Measurements from ENCODE around the gene CD300LB. TPM values are rescaled to one million over a fixed set of nuclear protein-coding genes. Genes with fewer than 3 reads are reported as not detected.

The CD300LB gene
- total RNA-seq, 1 experiment from 2014 or later: not detected

DNA sequence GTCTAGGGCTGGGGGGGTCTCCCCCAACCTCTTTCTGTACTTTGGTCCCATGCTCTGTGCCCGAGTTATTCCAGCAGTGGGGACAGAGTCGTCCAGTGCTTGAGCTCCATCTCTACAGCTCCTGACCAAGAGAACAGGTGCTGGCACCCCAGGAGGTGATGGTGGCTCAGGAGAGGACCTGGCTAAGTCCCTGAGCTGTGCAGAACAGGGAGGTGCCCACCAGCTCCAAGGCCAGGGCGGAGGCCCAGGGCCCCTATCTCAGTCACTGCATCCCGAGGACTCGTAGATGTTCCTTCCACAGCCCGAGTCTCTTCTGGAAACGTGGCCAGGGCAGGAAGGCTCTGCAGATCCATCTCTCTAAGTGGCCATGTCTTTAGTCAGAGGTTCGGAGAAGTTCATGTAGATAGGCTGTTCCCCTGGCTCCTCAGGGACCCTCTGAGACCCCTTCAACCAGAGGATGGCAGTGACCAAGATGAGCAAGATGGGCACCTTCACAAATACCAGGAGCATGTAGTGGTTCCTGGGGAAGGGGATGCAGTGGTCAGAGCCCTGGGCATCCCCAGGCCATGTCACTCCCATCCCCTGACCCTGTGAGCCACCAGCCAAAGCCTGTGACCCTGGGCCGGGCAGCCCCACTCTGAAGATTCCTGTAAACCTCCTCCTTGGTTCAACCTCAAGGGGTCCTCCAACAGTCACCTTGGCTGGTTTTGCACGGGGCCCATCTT, 8.7 kb downstream of the CD300LB start:
- H3K27ac Mint-ChIP-seq: no peak overlapping the region
- no CpG with 5 or more reads among the region's 10 CpGs for WGBS (ENCODE audit: extremely low coverage, insufficient read length, low lambda C conversion rate)

More for the DNA sequence above, 8.7 kb downstream of the CD300LB start:
- no peaks in the 10 kb centered on the region for H4K20me1 ChIP-seq (ENCODE audit: control insufficient read depth, insufficient read depth, insufficient read length)
- no peak overlapping the region for H3K27ac ChIP-seq (ENCODE audit: insufficient read length, low read depth, low read length)
- H4K5ac ChIP-seq (ENCODE audit: insufficient read length, low read depth, low read length): no peak overlapping the region
- H3K4me1 ChIP-seq (ENCODE audit: insufficient read depth, low read length): no peaks in the 10 kb centered on the region
- no peak overlapping the region for H3K23ac ChIP-seq (ENCODE audit: insufficient read length, low read depth, low read length)
- H3K23me2 ChIP-seq (ENCODE audit: insufficient read length, low read depth, low read length, poor library complexity, severe bottlenecking): no peaks in the 10 kb centered on the region
- no peak overlapping the region for H3K9ac ChIP-seq (ENCODE audit: extremely low read depth, insufficient read length, low read length)
- no peak overlapping the region for H3T11ph ChIP-seq (ENCODE audit: low read length)
- Mint-ChIP-seq H3K4me1 (no peaks in the 10 kb centered on the region), H3K9me3 (peaks cover 17 to 20% of the 10 kb centered on the region in 2 experiments; a peak in 4 of 5 replicates), H3K27me3 (ENCODE audit: low read depth) (peaks cover 62% of the 10 kb centered on the region), H3K36me3 (ENCODE audit: insufficient read depth in 1 of 3, low read depth in 3 of 3) (no peaks in the 10 kb centered on the region; a peak in 1 of 7 replicates), H3K4me3 (no peak overlapping the region)
- no peaks in the 10 kb centered on the region for H3K79me2 ChIP-seq (ENCODE audit: insufficient read depth, low read length)
- H2BK120ac ChIP-seq (ENCODE audit: low read depth, low read length, poor library complexity, severe bottlenecking): no peak overlapping the region
- H3K27me3 ChIP-seq (ENCODE audit: insufficient read depth, low read length): no peaks in the 10 kb centered on the region
- H2BK15ac ChIP-seq (ENCODE audit: low read depth, low read length): no peak overlapping the region
- H3K4me2 ChIP-seq (ENCODE audit: insufficient read depth, insufficient read length, low read length): no peak overlapping the region
- no peak overlapping the region for H2AFZ ChIP-seq (ENCODE audit: low read length)
- no peak overlapping the region for H2BK20ac ChIP-seq (ENCODE audit: low read depth, low read length, poor library complexity, severe bottlenecking)
- no peak overlapping the region for H3K14ac ChIP-seq (ENCODE audit: insufficient read depth, low read length)
- no peak overlapping the region for H4K8ac ChIP-seq (replicated peaks; ENCODE audit: insufficient read length, low read depth, low read length)
- H4K91ac ChIP-seq (ENCODE audit: insufficient read length, low read depth, low read length): no peak overlapping the region
- H2BK12ac ChIP-seq (ENCODE audit: insufficient read length, low read depth, low read length): no peak overlapping the region
- no peak for DNase-seq
- H2AK5ac ChIP-seq (ENCODE audit: insufficient read length, low read length): no peak overlapping the region
- no peaks in the 10 kb centered on the region for H3K9me3 ChIP-seq (ENCODE audit: control insufficient read depth, low read depth, low read length)
- no peaks in the 10 kb centered on the region for H3K79me1 ChIP-seq (ENCODE audit: insufficient read depth, low read depth, low read length, poor library complexity, severe bottlenecking)
- TF ChIP-seq, protein P1, sequence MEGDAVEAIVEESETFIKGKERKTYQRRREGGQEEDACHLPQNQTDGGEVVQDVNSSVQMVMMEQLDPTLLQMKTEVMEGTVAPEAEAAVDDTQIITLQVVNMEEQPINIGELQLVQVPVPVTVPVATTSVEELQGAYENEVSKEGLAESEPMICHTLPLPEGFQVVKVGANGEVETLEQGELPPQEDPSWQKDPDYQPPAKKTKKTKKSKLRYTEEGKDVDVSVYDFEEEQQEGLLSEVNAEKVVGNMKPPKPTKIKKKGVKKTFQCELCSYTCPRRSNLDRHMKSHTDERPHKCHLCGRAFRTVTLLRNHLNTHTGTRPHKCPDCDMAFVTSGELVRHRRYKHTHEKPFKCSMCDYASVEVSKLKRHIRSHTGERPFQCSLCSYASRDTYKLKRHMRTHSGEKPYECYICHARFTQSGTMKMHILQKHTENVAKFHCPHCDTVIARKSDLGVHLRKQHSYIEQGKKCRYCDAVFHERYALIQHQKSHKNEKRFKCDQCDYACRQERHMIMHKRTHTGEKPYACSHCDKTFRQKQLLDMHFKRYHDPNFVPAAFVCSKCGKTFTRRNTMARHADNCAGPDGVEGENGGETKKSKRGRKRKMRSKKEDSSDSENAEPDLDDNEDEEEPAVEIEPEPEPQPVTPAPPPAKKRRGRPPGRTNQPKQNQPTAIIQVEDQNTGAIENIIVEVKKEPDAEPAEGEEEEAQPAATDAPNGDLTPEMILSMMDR (conservative IDR thresholded peaks at IDR 0.05): no peak
- H3K56ac ChIP-seq (ENCODE audit: insufficient read length, low read depth, low read length): no peak overlapping the region
- H3K18ac ChIP-seq (ENCODE audit: insufficient read length, low read depth, low read length): no peak overlapping the region
- H2BK5ac ChIP-seq (ENCODE audit: insufficient read length, low read length): no peak overlapping the region
- no peak overlapping the region for H3K4ac ChIP-seq (ENCODE audit: low read depth, low read length)
